Measurements from ENCODE around the gene FHIT. TPM values are rescaled to one million over a fixed set of nuclear protein-coding genes. Genes with fewer than 3 reads are reported as not detected.

Gene FHIT
- polyA plus RNA-seq, 3 donors = 25.7 to 31.0 (median 25.7) TPM

GRCh38 chr3:60399861-60400845 is 851.1 kb downstream of the FHIT start:
- DNase-seq (ENCODE audit: extremely low read depth in 1 of 11, low read depth in 9 of 11, low spot score in 4 of 11) = no peak

GRCh38 chr3:60399292-60399691 is 852.0 kb downstream of the FHIT start:
- peak in 1 of 11 donors; percentile 6 for DNase-seq (ENCODE audit: extremely low read depth in 1 of 11, low read depth in 9 of 11, low spot score in 4 of 11)

- DNase-seq (ENCODE audit: extremely low read depth in 1 of 11, low read depth in 9 of 11, low spot score in 4 of 11) = no peak
These were observed 856.0 kb downstream of the FHIT start for GRCh38 chr3:60395173-60395762.

GRCh38 chr3:60393946-60394345 is 857.3 kb downstream of the FHIT start:
- DNase-seq (ENCODE audit: extremely low read depth in 1 of 11, low read depth in 9 of 11, low spot score in 4 of 11) = no peak

- no peak for DNase-seq (ENCODE audit: extremely low read depth in 1 of 11, low read depth in 9 of 11, low spot score in 4 of 11)
These were observed 858.8 kb downstream of the FHIT start for GRCh38 chr3:60392501-60392900.

GRCh38 chr3:60391292-60391691 is 860.0 kb downstream of the FHIT start:
- DNase-seq (ENCODE audit: extremely low read depth in 1 of 11, low read depth in 9 of 11, low spot score in 4 of 11) = no peak

- no peak for DNase-seq (ENCODE audit: extremely low read depth in 1 of 11, low read depth in 9 of 11, low spot score in 4 of 11)
These were observed 862.5 kb downstream of the FHIT start for GRCh38 chr3:60388731-60389130.

GRCh38 chr3:60386306-60386705 is 864.9 kb downstream of the FHIT start:
- no peak for DNase-seq (ENCODE audit: extremely low read depth in 1 of 11, low read depth in 9 of 11, low spot score in 4 of 11)

GRCh38 chr3:60384341-60384740 is 866.9 kb downstream of the FHIT start:
- DNase-seq (ENCODE audit: extremely low read depth in 1 of 11, low read depth in 9 of 11, low spot score in 4 of 11) = peak in 7 of 11 donors; percentile 1 to 23 (median 8)

GRCh38 chr3:60383345-60383744 is 867.9 kb downstream of the FHIT start:
- DNase-seq (ENCODE audit: extremely low read depth in 1 of 11, low read depth in 9 of 11, low spot score in 4 of 11) = no peak

- DNase-seq (ENCODE audit: extremely low read depth in 1 of 11, low read depth in 9 of 11, low spot score in 4 of 11) = no peak
These were observed 884.8 kb downstream of the FHIT start for GRCh38 chr3:60366486-60366885.

- no peak for DNase-seq (ENCODE audit: extremely low read depth in 1 of 11, low read depth in 9 of 11, low spot score in 4 of 11)
These were observed 885.9 kb downstream of the FHIT start for GRCh38 chr3:60365360-60365759.

GRCh38 chr3:60364475-60364874 is 886.8 kb downstream of the FHIT start:
- DNase-seq (ENCODE audit: extremely low read depth in 1 of 11, low read depth in 9 of 11, low spot score in 4 of 11) = no peak

GRCh38 chr3:60363817-60364216 is 887.4 kb downstream of the FHIT start:
- no peak for DNase-seq (ENCODE audit: extremely low read depth in 1 of 11, low read depth in 9 of 11, low spot score in 4 of 11)

GRCh38 chr3:60355825-60356224 is 895.4 kb downstream of the FHIT start:
- no peak for DNase-seq (ENCODE audit: extremely low read depth in 1 of 11, low read depth in 9 of 11, low spot score in 4 of 11)

- DNase-seq (ENCODE audit: extremely low read depth in 1 of 11, low read depth in 9 of 11, low spot score in 4 of 11) = no peak
These were observed 899.8 kb downstream of the FHIT start for GRCh38 chr3:60351481-60351880.

- no peak for DNase-seq (ENCODE audit: extremely low read depth in 1 of 11, low read depth in 9 of 11, low spot score in 4 of 11)
These were observed 906.9 kb downstream of the FHIT start for GRCh38 chr3:60344340-60344739.

- no peak for DNase-seq (ENCODE audit: extremely low read depth in 1 of 11, low read depth in 9 of 11, low spot score in 4 of 11)
These were observed 907.4 kb downstream of the FHIT start for GRCh38 chr3:60343831-60344230.

- no peak for DNase-seq (ENCODE audit: extremely low read depth in 1 of 11, low read depth in 9 of 11, low spot score in 4 of 11)
These were observed 911.9 kb downstream of the FHIT start for GRCh38 chr3:60339304-60339703.

- no peak for DNase-seq (ENCODE audit: extremely low read depth in 1 of 11, low read depth in 9 of 11, low spot score in 4 of 11)
These were observed 913.8 kb downstream of the FHIT start for GRCh38 chr3:60337421-60337820.
